ACC112 (cell line): Measurements from ENCODE around the gene RBM47.
"Not testable (repeated sequence)": the region's sequence is repeated elsewhere in the genome, so short reads cannot be mapped to it uniquely, and the experiment has no call there.

Experiments
- H2AFZ ChIP-seq: fragments of 200-600 bp; sonication (generic); one replicate; pipeline ENCODE4 v1.6.0; 2017; ENCODE audit warnings: antibody characterized with exemption, low read length; ENCODE audit not compliant: unreplicated experiment
- H3K27ac ChIP-seq: fragments of 200-600 bp; sonication (generic); 2 replicates; pipeline ENCODE4 v1.5.1; 2014; ENCODE audit warnings: low read depth, mild to moderate bottlenecking, antibody characterized with exemption, low read length, moderate library complexity
- H3K27me3 ChIP-seq: fragments of 200-600 bp; sonication (generic); 2 replicates; pipeline ENCODE4 v1.6.1; 2014; ENCODE audit warnings: mild to moderate bottlenecking, antibody characterized with exemption, low read length, moderate library complexity, mixed read lengths; ENCODE audit not compliant: insufficient read depth
- H3K36me3 ChIP-seq: fragments of 200-600 bp; sonication (generic); 2 replicates; pipeline ENCODE4 v1.6.1; 2016; ENCODE audit warnings: mild to moderate bottlenecking, antibody characterized with exemption, low read length, moderate library complexity, mixed read lengths; ENCODE audit not compliant: insufficient read depth
- H3K4me1 ChIP-seq: fragments of 200-600 bp; sonication (generic); one replicate; pipeline ENCODE4 v1.6.1; 2016; ENCODE audit warnings: low read length, mixed read lengths; ENCODE audit not compliant: insufficient read depth, unreplicated experiment, control insufficient read depth
- H3K4me3 ChIP-seq: fragments of 200-600 bp; sonication (generic); 2 replicates; pipeline ENCODE4 v1.5.1; 2014; ENCODE audit warnings: mild to moderate bottlenecking, low read depth, low read length
- H3K79me2 ChIP-seq: fragments of 200-600 bp; sonication (generic); one replicate; pipeline ENCODE4 v1.6.0; 2016; ENCODE audit warnings: low read length; ENCODE audit not compliant: control insufficient read depth, unreplicated experiment, insufficient read depth

Gene RBM47

DNA sequence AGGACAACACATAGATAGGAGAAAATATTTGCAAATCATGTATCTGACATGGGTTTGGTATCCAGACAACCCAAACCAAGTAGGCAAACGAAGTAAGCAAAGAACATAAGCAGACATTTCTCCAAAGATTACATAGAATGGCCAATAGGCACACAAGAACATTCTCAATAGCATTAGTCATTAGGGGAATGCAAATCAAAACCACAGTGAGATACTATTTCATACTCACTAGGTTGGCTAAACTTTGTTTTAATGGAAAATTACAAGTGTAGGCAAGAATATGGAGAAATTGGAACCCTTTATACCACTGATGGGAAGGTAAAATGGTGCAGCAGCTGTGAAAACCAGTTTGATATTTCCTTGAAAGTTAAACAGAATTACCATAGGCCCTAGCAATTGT, 219.8 kb downstream of the RBM47 start:
- H3K27me3 ChIP-seq, result peaks cover 16% of the 10 kb centered on the region
- H3K4me3 ChIP-seq, result no peak overlapping the region
- H3K79me2 ChIP-seq, result no peaks in the 10 kb centered on the region
- no peak overlapping the region for H3K27ac ChIP-seq
- no peaks in the 10 kb centered on the region for H3K36me3 ChIP-seq
- H2AFZ ChIP-seq, result no peak overlapping the region
- no peaks in the 10 kb centered on the region for H3K4me1 ChIP-seq

- not testable (repeated sequence) for H3K4me3 ChIP-seq
These were observed 222.2 kb downstream of the RBM47 start for GRCh38 chr4:40407468-40407867.

GRCh38 chr4:40406340-40406739, 223.3 kb downstream of the RBM47 start:
- Histone ChIP-seq H3K79me2 (no peaks in the 10 kb centered on the region), H3K36me3 (no peaks in the 10 kb centered on the region), H3K27me3 (peaks cover 3% of the 10 kb centered on the region; the same call in 1 of the 2 replicates), H3K4me3 (no peak overlapping the region), H3K27ac (no peak overlapping the region), H2AFZ (no peak overlapping the region), H3K4me1 (no peaks in the 10 kb centered on the region)

More at GRCh38 chr4:40407468-40407867, 222.2 kb downstream of the RBM47 start:
- H3K27ac ChIP-seq, H3K4me1 ChIP-seq, H2AFZ ChIP-seq, H3K79me2 ChIP-seq, H3K36me3 ChIP-seq: not testable (repeated sequence)
- H3K27me3 ChIP-seq, result peaks cover 11% of the 10 kb centered on the region

- Histone ChIP-seq H2AFZ (no peak overlapping the region), H3K27me3 (peaks cover 5% of the 10 kb centered on the region; the same call in 1 of the 2 replicates), H3K36me3 (no peaks in the 10 kb centered on the region), H3K27ac (no peak overlapping the region), H3K4me1 (no peaks in the 10 kb centered on the region), H3K4me3 (no peak overlapping the region), H3K79me2 (no peaks in the 10 kb centered on the region)
These were observed 224.5 kb downstream of the RBM47 start for GRCh38 chr4:40405193-40405592.

GRCh38 chr4:40403081-40403480, 226.6 kb downstream of the RBM47 start:
- no peak overlapping the region for H3K4me3 ChIP-seq

DNA sequence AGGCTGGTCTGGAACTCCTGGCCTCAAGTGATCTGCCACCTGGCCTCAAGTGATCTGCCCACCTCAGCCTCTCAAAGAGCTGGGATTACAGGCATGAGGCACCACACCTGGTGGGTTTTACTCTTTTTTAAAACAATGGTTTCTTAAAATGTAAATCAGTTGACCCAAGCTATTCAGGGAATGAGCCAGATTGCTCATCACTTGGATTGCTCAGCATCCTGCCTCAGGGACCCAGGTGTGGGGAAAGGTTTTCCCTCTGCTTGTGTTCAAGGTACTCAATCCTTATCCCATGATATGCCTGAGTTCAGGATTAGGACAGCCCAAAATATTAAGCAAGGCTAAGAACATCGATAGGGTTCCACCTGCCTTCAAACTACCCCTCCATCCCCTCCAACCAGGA, 227.1 kb downstream of the RBM47 start:
- Histone ChIP-seq H3K36me3 (no peaks in the 10 kb centered on the region), H3K79me2 (no peaks in the 10 kb centered on the region), H3K4me1 (no peaks in the 10 kb centered on the region), H3K4me3 (no peak overlapping the region), H2AFZ (no peak overlapping the region), H3K27ac (no peak overlapping the region), H3K27me3 (peaks cover 5% of the 10 kb centered on the region; the same call in 1 of the 2 replicates)

More at GRCh38 chr4:40403081-40403480, 226.6 kb downstream of the RBM47 start:
- no peaks in the 10 kb centered on the region for H3K4me1 ChIP-seq
- no peak overlapping the region for H3K27ac ChIP-seq
- H3K36me3 ChIP-seq, result no peaks in the 10 kb centered on the region
- no peak overlapping the region for H2AFZ ChIP-seq
- peaks cover 5% of the 10 kb centered on the region; the same call in 1 of the 2 replicates for H3K27me3 ChIP-seq
- H3K79me2 ChIP-seq, result no peaks in the 10 kb centered on the region

- Histone ChIP-seq H3K4me1 (no peaks in the 10 kb centered on the region), H2AFZ (no peak overlapping the region), H3K36me3 (no peaks in the 10 kb centered on the region), H3K27ac (no peak overlapping the region), H3K79me2 (no peaks in the 10 kb centered on the region), H3K27me3 (peaks cover 5% of the 10 kb centered on the region; the same call in 1 of the 2 replicates), H3K4me3 (no peak overlapping the region)
These were observed 228.0 kb downstream of the RBM47 start for GRCh38 chr4:40401631-40402030.

- Histone ChIP-seq H3K4me3 (no peak overlapping the region), H3K27me3 (peaks cover 5% of the 10 kb centered on the region; the same call in 1 of the 2 replicates), H3K36me3 (no peaks in the 10 kb centered on the region), H3K4me1 (peaks cover 5% of the 10 kb centered on the region), H2AFZ (no peak overlapping the region), H3K27ac (no peak overlapping the region), H3K79me2 (no peaks in the 10 kb centered on the region)
These were observed 228.6 kb downstream of the RBM47 start for GRCh38 chr4:40401096-40401495.

GRCh38 chr4:40399578-40399977, 230.1 kb downstream of the RBM47 start:
- H3K4me1 ChIP-seq, result peaks cover 7% of the 10 kb centered on the region
- H2AFZ ChIP-seq, result no peak overlapping the region
- no peaks in the 10 kb centered on the region for H3K79me2 ChIP-seq
- H3K36me3 ChIP-seq, result no peaks in the 10 kb centered on the region
- no peak overlapping the region for H3K27ac ChIP-seq
- H3K4me3 ChIP-seq, result no peak overlapping the region
- H3K27me3 ChIP-seq, result peaks cover 6% of the 10 kb centered on the region

DNA sequence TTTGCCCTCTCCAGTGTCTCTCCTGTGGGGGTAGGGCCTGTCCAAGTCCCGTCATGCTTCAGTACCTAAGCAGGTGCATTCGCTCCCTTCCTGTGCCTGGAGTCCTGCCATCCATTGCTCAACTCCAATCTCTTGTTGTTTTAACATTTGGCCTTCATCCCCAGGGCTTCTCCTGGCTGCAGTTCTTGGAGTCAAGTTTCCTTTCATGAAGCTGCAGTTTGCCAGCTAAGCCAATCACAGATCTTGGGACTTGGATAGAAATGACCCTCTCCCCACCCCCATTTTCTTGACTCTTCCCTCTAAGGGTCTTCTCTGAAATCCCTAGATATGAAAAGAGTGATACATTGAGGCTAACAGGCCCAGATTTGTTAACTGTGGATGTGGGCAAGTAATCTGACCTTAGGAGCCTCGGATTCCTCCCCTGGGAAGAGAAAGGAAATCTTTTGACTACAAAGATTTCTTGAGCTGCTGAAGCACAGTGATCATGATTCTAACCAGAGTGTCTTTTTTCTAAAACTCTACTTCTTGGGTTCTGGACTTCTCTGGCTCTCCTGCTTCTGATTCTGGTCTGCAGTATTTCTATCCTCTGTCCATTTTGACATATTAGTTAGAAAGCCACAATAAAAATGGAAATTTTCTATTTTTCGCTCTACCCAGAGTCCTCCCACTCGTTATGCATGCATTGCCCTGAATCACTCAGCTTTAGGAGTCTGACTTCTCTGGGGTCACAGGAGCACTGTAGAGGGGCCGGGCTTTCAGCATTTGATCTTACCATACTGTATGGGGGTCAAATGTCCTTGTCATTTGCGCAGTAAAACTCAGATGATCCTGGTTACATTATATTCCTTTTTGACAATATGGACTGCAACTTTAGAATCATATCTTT, 233.5 kb downstream of the RBM47 start:
- Histone ChIP-seq H3K79me2 (no peaks in the 10 kb centered on the region), H2AFZ (no peak overlapping the region), H3K4me1 (peaks cover 7% of the 10 kb centered on the region), H3K4me3 (no peak overlapping the region), H3K27me3 (peaks cover 9% of the 10 kb centered on the region), H3K36me3 (no peaks in the 10 kb centered on the region), H3K27ac (no peak overlapping the region)
